GM12865 (cell line): ENCODE measurements around the gene COL25A1.

Source experiments
- DNase-seq: peaks from one replicate; pipeline ENCODE4 v3.0.0; 2010; ENCODE audit warnings: low read depth
- H3K4me3 ChIP-seq: 2 replicates; pipeline ENCODE4 v1.5.1; 2011; ENCODE audit warnings: mild to moderate bottlenecking, low read depth, low read length, control low read depth
- TF ChIP-seq, protein P1 (sequence below): IDR thresholded peaks from 2 replicates; pipeline ENCODE4 v1.5.1; 2011; ENCODE audit warnings: low read length, control low read depth, low read depth, inconsistent platforms; ENCODE audit not compliant: insufficient read depth; ENCODE audit errors: missing control alignments

COL25A1 gene

DNA sequence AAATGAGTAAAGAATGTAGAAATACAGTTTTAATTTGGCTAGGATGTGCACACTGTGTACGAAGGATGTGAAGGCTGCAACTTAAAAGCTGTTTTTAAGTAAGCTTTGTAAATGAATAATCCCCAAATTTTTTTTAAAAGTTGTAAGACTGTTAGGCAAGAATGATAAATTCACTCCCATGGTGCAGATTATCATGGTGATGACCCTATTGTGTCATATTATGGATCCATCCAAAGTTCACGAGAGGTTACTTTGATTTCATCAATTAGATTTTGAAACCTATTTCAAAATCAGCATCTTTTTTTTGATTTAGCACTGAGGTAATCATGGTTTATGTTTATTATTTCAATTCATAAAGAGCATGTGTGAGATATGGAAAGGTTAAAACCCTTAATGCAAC, 476.7 kb downstream of the COL25A1 start:
- H3K4me3 ChIP-seq, result no peak overlapping the region
- TF ChIP-seq, protein P1, sequence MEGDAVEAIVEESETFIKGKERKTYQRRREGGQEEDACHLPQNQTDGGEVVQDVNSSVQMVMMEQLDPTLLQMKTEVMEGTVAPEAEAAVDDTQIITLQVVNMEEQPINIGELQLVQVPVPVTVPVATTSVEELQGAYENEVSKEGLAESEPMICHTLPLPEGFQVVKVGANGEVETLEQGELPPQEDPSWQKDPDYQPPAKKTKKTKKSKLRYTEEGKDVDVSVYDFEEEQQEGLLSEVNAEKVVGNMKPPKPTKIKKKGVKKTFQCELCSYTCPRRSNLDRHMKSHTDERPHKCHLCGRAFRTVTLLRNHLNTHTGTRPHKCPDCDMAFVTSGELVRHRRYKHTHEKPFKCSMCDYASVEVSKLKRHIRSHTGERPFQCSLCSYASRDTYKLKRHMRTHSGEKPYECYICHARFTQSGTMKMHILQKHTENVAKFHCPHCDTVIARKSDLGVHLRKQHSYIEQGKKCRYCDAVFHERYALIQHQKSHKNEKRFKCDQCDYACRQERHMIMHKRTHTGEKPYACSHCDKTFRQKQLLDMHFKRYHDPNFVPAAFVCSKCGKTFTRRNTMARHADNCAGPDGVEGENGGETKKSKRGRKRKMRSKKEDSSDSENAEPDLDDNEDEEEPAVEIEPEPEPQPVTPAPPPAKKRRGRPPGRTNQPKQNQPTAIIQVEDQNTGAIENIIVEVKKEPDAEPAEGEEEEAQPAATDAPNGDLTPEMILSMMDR, result no peak
- no peak for DNase-seq

DNA sequence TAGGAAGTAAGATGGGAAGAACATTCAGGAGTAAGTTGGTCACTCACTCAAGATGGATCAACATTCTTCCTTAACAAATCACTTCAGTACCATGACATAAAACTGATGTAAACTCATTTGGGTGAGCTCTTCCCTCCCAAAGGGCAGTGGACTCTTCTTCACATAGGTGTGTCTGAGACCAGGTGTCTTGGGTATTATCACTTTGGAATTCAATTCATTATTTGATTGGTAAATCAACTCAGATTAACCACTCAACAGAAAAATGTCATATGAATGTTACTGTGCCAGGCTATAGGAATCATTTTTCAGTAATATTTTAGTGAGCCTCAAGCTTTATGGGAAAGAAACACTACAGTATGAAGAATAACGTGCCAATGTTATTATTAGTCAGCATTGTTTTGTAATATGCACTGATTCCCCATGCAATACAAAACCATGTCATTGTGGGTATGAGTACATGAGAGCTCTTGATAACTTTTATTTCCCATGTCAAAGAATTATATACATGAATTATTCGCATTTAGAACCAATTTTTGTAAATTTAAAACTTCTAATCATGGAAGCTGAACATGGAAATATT, 481.0 kb downstream of the COL25A1 start:
- no peak for DNase-seq
- H3K4me3 ChIP-seq, result no peak overlapping the region
- TF ChIP-seq, protein P1, result no peak

DNA sequence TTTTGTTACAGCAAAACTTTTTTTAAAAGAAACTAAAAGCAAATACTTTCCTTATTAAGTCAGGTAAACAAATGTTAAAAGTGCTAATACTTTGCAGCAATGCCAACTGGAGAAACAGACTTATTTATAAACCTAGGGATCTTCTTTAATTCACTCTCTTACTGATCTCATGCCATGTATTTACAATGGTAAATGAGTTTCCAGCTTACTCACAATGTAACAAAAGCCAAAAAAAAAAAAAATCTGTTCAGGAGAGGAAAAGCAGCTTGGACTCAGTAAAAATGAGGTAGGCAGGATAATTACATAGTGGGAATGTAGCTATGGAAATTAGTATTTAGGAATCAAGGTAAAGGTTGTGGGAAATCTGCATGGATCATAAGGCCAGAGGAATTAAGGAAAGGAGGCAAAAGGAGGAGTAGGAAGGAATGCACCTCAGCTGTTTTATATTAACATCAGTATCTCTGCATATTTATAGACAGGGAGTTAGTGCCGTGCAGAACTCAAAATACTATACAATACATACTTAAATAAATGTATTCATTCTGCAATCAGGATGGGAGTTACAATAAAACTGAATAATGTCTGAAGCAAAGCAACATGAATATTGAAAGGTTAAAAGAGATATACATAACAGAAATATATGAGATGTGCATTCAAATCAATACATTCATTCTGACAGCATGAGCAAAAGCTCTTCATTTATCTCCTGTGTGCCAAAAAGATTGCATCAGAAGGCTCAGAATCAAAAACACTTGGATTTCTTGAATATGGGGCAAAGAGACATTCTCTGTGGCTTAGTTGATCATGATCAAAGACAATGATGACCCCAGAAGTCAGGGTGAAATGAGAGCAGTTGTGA, 481.7 kb downstream of the COL25A1 start:
- DNase-seq, result no peak
- TF ChIP-seq, protein P1, result no peak
- H3K4me3 ChIP-seq, result no peak overlapping the region

DNA sequence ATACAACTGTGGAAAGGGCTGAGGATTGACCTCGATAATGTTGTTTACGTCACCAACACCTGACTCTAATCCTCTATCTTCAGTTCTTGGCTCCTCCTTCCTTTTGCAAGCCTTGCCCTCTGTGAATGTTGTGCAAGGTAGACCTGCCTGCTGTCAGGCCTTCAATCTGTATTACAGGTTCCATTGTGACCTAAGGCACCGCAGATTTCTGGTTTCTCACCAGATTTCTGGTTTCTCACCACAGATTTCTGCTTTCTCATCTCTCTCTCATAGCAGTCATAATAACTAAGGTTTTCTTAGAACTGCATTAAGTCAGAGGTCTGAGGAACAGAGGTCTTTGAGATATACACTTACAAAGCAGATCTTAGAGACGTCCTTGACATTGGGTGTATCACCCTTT, 488.1 kb downstream of the COL25A1 start:
- peak; percentile 41 for DNase-seq
- no peak overlapping the region for H3K4me3 ChIP-seq
- TF ChIP-seq, protein P1, result no peak

DNA sequence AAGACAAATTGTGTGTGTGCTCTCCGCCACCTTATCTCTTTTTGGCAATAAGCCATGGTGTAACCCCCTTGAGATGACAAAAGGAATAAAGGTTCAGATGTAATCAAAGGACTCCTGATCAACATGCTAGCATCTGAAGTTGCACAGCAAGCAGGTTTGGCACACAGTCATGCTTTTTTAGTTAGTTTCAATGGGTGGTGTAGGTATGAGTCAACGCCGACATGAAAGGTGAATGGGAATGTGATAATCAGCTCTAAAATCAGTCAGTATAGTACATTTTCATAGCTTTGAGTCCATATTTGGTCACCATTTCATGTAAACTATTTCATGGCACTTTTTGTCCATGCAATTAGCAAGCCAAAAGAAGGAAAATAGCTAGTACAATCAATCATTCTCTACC, 489.2 kb downstream of the COL25A1 start:
- DNase-seq, result no peak
- TF ChIP-seq, protein P1, result no peak
- no peak overlapping the region for H3K4me3 ChIP-seq

DNA sequence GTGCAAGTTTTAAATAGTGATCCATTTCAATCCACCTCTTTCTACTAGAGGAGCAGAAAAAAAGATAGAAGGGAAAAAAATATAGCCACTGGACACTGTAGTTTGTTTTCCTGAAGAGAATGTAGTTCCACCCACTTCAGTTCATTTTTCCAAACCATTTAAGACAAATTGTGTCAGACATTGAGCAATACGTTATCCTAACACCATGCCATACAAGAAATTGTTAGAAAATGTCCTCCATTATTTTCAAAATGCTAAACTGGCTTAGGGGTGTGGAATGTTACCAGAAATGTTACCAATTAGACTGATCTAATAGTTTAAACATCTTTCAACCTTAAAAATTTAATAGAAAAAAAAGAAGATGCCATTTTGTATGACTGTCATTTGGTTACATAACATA, 491.0 kb downstream of the COL25A1 start:
- TF ChIP-seq, protein P1, result no peak
- DNase-seq, result no peak

More for the DNA sequence above, 491.0 kb downstream of the COL25A1 start:
- no peak overlapping the region for H3K4me3 ChIP-seq
